Heart left ventricle (tissue), 16 donors: ENCODE results near the gene PALLD. TPM values are rescaled to one million over a fixed set of nuclear protein-coding genes. Genes with fewer than 3 reads are reported as not detected.

Experiments used
- ATAC-seq, 4 donors: fragments of 200-7000 bp; cut with Tn5 transposase; one replicate each; pipeline ENCODE4 v1.9.1; 2020 to 2022; ENCODE audit warnings: moderate library complexity in 4 of 4, mild to moderate bottlenecking in 3 of 4, moderate number of reproducible peaks in 1 of 4
- DNase-seq, 5 donors: peaks; one replicate each; pipeline ENCODE4 v3.0.0-alpha.2; 2020
- H3K27ac ChIP-seq, 12 donors: fragments of 200-600 bp; sonication (generic) in 4 of 12; one replicate each; pipeline versions ENCODE4 v1.5.0 to v1.8.0; 2016 to 2022; ENCODE audit warnings: mild to moderate bottlenecking in 2 of 12
- H3K27me3 ChIP-seq, 9 donors: fragments of 200-600 bp; sonication (generic) in 2 of 9; one replicate each; pipeline versions ENCODE4 v1.5.1 to v1.8.0; 2016 to 2022; ENCODE audit warnings: mild to moderate bottlenecking in 3 of 9
- H3K36me3 ChIP-seq, 9 donors: fragments of 200-600 bp; sonication (generic) in 2 of 9; one replicate each; pipeline versions ENCODE4 v1.5.0 to v1.8.0; 2018 to 2022; ENCODE audit warnings: mild to moderate bottlenecking in 2 of 9
- H3K4me1 ChIP-seq, 12 donors: fragments of 200-600 bp; sonication (generic) in 4 of 12; one replicate each; pipeline versions ENCODE4 v1.5.0 to v1.8.0; 2016 to 2022; ENCODE audit warnings: mild to moderate bottlenecking in 3 of 12
- H3K4me3 ChIP-seq, 12 donors: fragments of 200-600 bp; sonication (generic) in 4 of 12; one replicate each; pipeline versions ENCODE4 v1.5.0 to v1.8.0; 2017 to 2022; ENCODE audit warnings: mild to moderate bottlenecking in 9 of 12, moderate library complexity in 4 of 12
- H3K9me3 ChIP-seq, 12 donors: fragments of 200-600 bp; sonication (generic) in 4 of 12; one replicate each; pipeline versions ENCODE4 v1.5.0 to v1.8.0; 2016 to 2022; ENCODE audit warnings: mild to moderate bottlenecking in 1 of 12
- POLR2A ChIP-seq, 2 donors: fragments of 450-650 bp; IDR thresholded peaks; one replicate each; pipeline ENCODE4 v1.6.1; 2017; ENCODE audit warnings: antibody characterized with exemption in 2 of 2, mild to moderate bottlenecking in 2 of 2, moderate library complexity in 2 of 2
- WGBS, 4 donors: extraction: QIAGEN DNeasy Blood & Tissue Kit in 2 of 4; methylation state at CpG; one replicate each; pipeline versions ENCODE4 v1.1.5 to v1.1.7; 2013 to 2018; 5-methylcytosine and 5-hydroxymethylcytosine counted together
- intact Hi-C, 10 donors: fragments of 100-400 bp; cut with DNase I; formaldehyde crosslinking; loops; one replicate each; pipeline versions ENCODE4 v1.11.1 to v1.14.2; 2022
- polyA plus RNA-seq, 2 donors: library from polyadenylated mRNA; stranded (reverse); fragments of 200-250 nt; gene quantifications; one replicate each; pipeline ENCODE4 v1.2.3, GENCODE V29; 2013
- total RNA-seq, 9 donors: library from RNA; depleted of rRNA in 2 of 9; stranded (reverse); fragments of >200 nt in 2 of 9; fragmentation: NEBNext Ultra II Directional in 3 of 9; extraction: Animal tissue kit (Norgen Biotek cat#: 25700) in 3 of 9; gene quantifications; one replicate each; pipeline versions ENCODE4 v1.1.0 to v1.2.4, GENCODE V29; 2016 to 2023
- TF ChIP-seq, protein P1 (sequence below), 12 donors: fragments of 200-600 bp; sonication (generic) in 4 of 12; IDR thresholded peaks; one replicate each; pipeline versions ENCODE4 v1.5.0 to v1.8.0; 2018 to 2022; ENCODE audit warnings: antibody characterized with exemption in 12 of 12, mild to moderate bottlenecking in 5 of 12
- donor health status: ischemic (EF 13 %, LVEDD 7.1; RV severe dilation, severe dysfunction).
- donor health status: healthy with polysubstance abuse.
- donor health status: DM: no; HTN: yes; CAD: no.
- donor health status: DM: no; HTN: no; CAD: no.
- donor health status: ischemic (EF 25% LVEDD 6.9; RV normal size, moderate dysfunction).
- donor health status: ischemic (EF 25% LVEDD 5.7; RV mildly dilated, moderate dysfunction).
- donor health status: healthy.
- donor health status: DM: yes; HTN: yes; CAD: no.
- donor health status: ischemic (EF 35%, LVEDD 5.7; RV mildly dilated, moderate dysfunction).
- donor health status: nonischemic (EF 11% LVEDD 7.7; RV severe dilation, severe dysfunction).
- donor health status: DM: yes; HTN: yes; CAD: no.
- donor health status: PGD.
- donor health status: ischemic (EF 29% LVEDD 5.4; RV normal size, mild dysfunction).
- donor health status: nonischemic (EF 23%, LVEDD 6.1; RV moderate dilation, normal function).

The PALLD gene
- total and polyA plus RNA-seq, 11 donors, result 193 to 1,428 (median 1,015) TPM

DNA sequence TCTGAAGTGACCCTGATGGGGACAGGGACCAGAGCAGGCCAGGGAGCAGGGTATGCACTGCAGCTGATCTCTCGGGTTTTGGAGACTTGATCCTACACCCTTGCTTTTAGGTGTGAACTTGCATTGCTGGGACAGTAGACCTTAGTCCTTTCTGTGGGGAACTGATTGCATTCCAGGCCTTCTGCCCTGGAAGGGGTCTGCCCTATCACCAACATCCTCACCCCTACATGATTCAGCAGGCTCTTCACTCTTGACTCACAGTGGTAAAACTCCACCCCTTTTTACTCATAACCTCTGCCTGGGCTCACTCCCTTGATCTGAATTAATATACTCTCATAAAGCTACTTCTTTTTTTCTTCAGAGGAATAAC, 10.0 kb upstream of the PALLD start:
- Histone ChIP-seq H3K9me3 (no peaks in the 10 kb centered on the region), H3K27ac (no peak overlapping the region), H3K36me3 (no peaks in the 10 kb centered on the region), H3K4me1 (peaks cover 0 to 35% (median 11%) of the 10 kb centered on the region in 12 donors), H3K4me3 (no peak overlapping the region), H3K27me3 (no peaks in the 10 kb centered on the region)
- TF ChIP-seq, protein P1, sequence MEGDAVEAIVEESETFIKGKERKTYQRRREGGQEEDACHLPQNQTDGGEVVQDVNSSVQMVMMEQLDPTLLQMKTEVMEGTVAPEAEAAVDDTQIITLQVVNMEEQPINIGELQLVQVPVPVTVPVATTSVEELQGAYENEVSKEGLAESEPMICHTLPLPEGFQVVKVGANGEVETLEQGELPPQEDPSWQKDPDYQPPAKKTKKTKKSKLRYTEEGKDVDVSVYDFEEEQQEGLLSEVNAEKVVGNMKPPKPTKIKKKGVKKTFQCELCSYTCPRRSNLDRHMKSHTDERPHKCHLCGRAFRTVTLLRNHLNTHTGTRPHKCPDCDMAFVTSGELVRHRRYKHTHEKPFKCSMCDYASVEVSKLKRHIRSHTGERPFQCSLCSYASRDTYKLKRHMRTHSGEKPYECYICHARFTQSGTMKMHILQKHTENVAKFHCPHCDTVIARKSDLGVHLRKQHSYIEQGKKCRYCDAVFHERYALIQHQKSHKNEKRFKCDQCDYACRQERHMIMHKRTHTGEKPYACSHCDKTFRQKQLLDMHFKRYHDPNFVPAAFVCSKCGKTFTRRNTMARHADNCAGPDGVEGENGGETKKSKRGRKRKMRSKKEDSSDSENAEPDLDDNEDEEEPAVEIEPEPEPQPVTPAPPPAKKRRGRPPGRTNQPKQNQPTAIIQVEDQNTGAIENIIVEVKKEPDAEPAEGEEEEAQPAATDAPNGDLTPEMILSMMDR (IDR thresholded peaks at IDR 0.05), result no peak
- no peak for TF ChIP-seq POLR2A (IDR thresholded peaks at IDR 0.05)
- intact Hi-C loops, result loop anchor here in 2 of 10 donors (10.0 kb wide), 2 partner anchors 172 to 222 kb away; partner anchors contain the start of gene DDX60 (in 1 of the 2)
- DNase-seq, result no peak
- WGBS, 4 donors, result 86 to 100% (median 95%) methylated on average over 1 of the region's 1 CpG
- ATAC-seq, result no peak

DNA sequence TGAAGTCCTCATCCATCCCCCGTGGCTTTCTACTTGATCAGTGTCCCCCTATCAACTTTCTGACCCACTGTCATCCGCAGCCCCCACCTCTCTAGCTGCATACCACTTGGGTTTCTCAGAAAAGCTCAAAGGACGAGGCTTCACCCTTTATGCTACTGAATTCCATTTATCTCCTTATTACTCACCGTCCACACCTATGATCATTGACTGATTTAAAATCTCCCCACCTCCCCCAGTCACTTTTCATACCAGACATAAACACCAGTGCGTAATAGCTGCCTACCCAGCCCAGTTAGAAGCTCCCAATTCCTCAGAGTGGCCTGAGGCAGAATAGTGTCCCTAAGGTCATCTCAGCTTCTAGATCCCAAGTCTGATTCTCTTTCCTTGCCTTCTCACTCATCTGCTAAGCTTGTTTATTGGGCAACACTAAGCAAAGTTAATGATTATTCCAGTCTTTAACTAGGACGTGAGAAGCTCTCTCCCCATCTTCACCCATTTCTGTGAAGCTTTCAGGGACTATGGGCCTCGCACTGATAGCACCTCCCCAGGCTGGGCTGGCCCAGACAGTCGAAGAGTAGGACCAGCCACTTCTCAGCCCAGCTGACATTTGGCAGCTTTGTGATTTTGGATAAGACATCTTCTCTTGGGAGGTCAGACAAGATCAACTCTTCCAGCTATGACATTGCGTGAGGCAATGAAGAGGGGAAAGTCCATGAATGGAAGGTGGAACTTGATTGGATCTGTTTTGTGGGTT, 9.4 kb upstream of the PALLD start:
- intact Hi-C loops, result loop anchor here in 2 of 10 donors (10.0 kb wide), 2 partner anchors 173 to 223 kb away; partner anchors contain the start of gene DDX60 (in 1 of the 2)
- TF ChIP-seq, protein P1 (IDR thresholded peaks at IDR 0.05), result no peak
- no peak for TF ChIP-seq POLR2A (IDR thresholded peaks at IDR 0.05)
- WGBS, 4 donors, result 77 to 86% (median 80%) methylated on average over 9 of the region's 9 CpGs
- DNase-seq (no peak), ATAC-seq (peak in 1 of 4 donors; percentile 37)
- Histone ChIP-seq H3K9me3 (no peaks in the 10 kb centered on the region), H3K27me3 (no peaks in the 10 kb centered on the region), H3K4me3 (no peak overlapping the region), H3K4me1 (peaks cover 0 to 29% (median 8%) of the 10 kb centered on the region in 12 donors), H3K27ac (no peak overlapping the region), H3K36me3 (no peaks in the 10 kb centered on the region)

DNA sequence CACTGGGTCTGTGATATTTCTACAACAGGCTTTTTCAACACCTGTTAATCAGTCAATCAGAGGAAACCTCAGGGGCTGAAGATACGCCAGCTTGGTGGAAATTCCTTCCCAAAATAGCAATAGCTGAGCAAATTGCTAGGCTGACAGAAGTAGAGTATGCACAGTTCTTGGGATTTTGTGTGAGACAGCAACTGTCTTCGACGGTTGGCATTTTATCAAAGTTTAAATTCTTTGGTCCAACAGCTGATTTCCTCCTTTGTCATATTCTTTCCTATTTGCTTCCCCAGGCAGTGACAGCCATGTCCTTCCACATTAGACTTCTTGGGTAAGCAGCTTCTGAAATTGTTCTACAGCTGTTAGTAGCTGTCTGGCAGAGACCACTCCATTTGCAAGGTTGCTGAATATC, 8.0 kb upstream of the PALLD start:
- no peak for TF ChIP-seq POLR2A (IDR thresholded peaks at IDR 0.05)
- TF ChIP-seq, protein P1 (IDR thresholded peaks at IDR 0.05), result no peak
- intact Hi-C loops, result loop anchor here in 2 of 10 donors (10.0 kb wide), 2 partner anchors 174 to 224 kb away; partner anchors contain the start of gene DDX60 (in 1 of the 2)
- DNase-seq (peak in 1 of 5 donors; percentile 32), ATAC-seq (peak; percentile 77 to 89 (median 86))
- no peaks in the 10 kb centered on the region for H3K36me3 ChIP-seq
- WGBS, 4 donors, result 0 to 7% (median 5%) methylated on average over 3 of the region's 3 CpGs
- no peaks in the 10 kb centered on the region for H3K9me3 ChIP-seq
- H3K27me3 ChIP-seq, result no peaks in the 10 kb centered on the region
- peak overlapping the region in 7 of 12 donors; percentile 0 to 23 (median 9) for H3K4me3 ChIP-seq
- H3K27ac ChIP-seq, result peak overlapping the region in 10 of 12 donors; percentile 15 to 80 (median 70)
- H3K4me1 ChIP-seq, result peaks cover 0 to 23% (median 8%) of the 10 kb centered on the region in 12 donors

DNA sequence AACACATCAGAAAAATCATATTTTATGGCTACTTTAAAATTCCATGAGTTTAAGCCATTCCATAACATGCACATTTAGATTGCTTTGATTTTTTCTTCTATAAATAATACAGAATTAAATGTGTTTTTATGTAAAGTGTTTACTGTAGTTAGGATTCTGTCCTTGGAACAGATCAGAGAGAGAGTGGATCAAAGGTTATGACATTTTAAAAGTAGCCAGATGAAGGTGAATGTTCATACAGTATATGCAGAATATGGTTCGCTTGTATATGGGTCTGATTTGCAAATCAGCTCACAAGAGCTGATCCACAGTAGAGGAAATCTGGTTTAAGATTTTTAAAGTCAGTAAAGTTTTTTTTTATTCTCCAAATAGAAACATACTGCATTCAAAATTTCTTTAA, 7.2 kb upstream of the PALLD start:
- peak overlapping the region in 3 of 12 donors; percentile 3 to 23 (median 9) for H3K4me3 ChIP-seq
- TF ChIP-seq POLR2A (IDR thresholded peaks at IDR 0.05), result no peak
- TF ChIP-seq, protein P1 (IDR thresholded peaks at IDR 0.05), result no peak
- peaks cover 0 to 22% (median 8%) of the 10 kb centered on the region in 12 donors for H3K4me1 ChIP-seq
- ATAC-seq (peak in 1 of 4 donors; percentile 57), DNase-seq (no peak)
- no peaks in the 10 kb centered on the region for H3K9me3 ChIP-seq
- peak overlapping the region in 10 of 12 donors; percentile 15 to 80 (median 70) for H3K27ac ChIP-seq
- H3K36me3 ChIP-seq, result no peaks in the 10 kb centered on the region
- intact Hi-C loops, result loop anchor here in 3 of 10 donors (10.0 kb wide), 3 partner anchors 175 to 235 kb away; partner anchors contain the start of gene DDX60 (in 1 of the 3)
- 70 to 80% (median 78%) methylated on average over 1 of the region's 1 CpG for WGBS, 4 donors
- H3K27me3 ChIP-seq, result no peaks in the 10 kb centered on the region
